ENCODE data around the gene MSMP.

MSMP gene

GRCh38 chr9:35729700-35730485, 24.2 kb downstream of the MSMP start:
- H3K27me3 Mint-ChIP-seq: no peaks in the 10 kb centered on the region
- no peak for DNase-seq
- no peak overlapping the region for H3K4me3 Mint-ChIP-seq
- H3K27ac Mint-ChIP-seq: peak overlapping the region; percentile 83
- H3K36me3 Mint-ChIP-seq: peaks cover 25 to 32% of the 10 kb centered on the region in 2 donors
- H3K9me3 Mint-ChIP-seq: no peaks in the 10 kb centered on the region
- ATAC-seq (replicated peaks): no peak
- peaks cover 15 to 18% of the 10 kb centered on the region in 2 donors for H3K4me1 Mint-ChIP-seq

GRCh38 chr9:35729101-35729500, 25.0 kb downstream of the MSMP start:
- H3K27ac Mint-ChIP-seq: no peak overlapping the region
- H3K4me3 Mint-ChIP-seq: no peak overlapping the region
- DNase-seq (no peak), ATAC-seq (replicated peaks) (no peak)
- H3K4me1 Mint-ChIP-seq: peaks cover 11 to 23% of the 10 kb centered on the region in 2 donors
- H3K36me3 Mint-ChIP-seq: peaks cover 30 to 38% of the 10 kb centered on the region in 2 donors
- H3K9me3 Mint-ChIP-seq: no peaks in the 10 kb centered on the region
- no peaks in the 10 kb centered on the region for H3K27me3 Mint-ChIP-seq

- Mint-ChIP-seq H3K36me3 (peaks cover 31 to 41% of the 10 kb centered on the region in 2 donors), H3K27ac (no peak overlapping the region)
- peak; percentile 28 for DNase-seq
These were observed 25.8 kb downstream of the MSMP start for GRCh38 chr9:35728041-35728971.

GRCh38 chr9:35727676-35728040, 26.4 kb downstream of the MSMP start:
- no peak for ATAC-seq (replicated peaks)
- no peak overlapping the region for H3K27ac Mint-ChIP-seq
- no peak overlapping the region for H3K4me3 Mint-ChIP-seq
- peaks cover under 1 to 18% of the 10 kb centered on the region in 2 donors for H3K4me1 Mint-ChIP-seq
- H3K27me3 Mint-ChIP-seq: no peaks in the 10 kb centered on the region
- H3K9me3 Mint-ChIP-seq: no peaks in the 10 kb centered on the region
- no peak for DNase-seq
- peaks cover 31 to 41% of the 10 kb centered on the region in 2 donors for H3K36me3 Mint-ChIP-seq

More at GRCh38 chr9:35728041-35728971, 25.8 kb downstream of the MSMP start:
- H3K4me1 Mint-ChIP-seq: peaks cover 7 to 23% of the 10 kb centered on the region in 2 donors
- no peaks in the 10 kb centered on the region for H3K27me3 Mint-ChIP-seq
- H3K9me3 Mint-ChIP-seq: no peaks in the 10 kb centered on the region
- H3K4me3 Mint-ChIP-seq: no peak overlapping the region
- ATAC-seq (replicated peaks): no peak

- ATAC-seq (replicated peaks): peak; percentile 73 to 74
These were observed 27.1 kb downstream of the MSMP start for GRCh38 chr9:35726931-35727330.

GRCh38 chr9:35725362-35725761, 28.7 kb downstream of the MSMP start:
- Mint-ChIP-seq H3K27ac (no peak overlapping the region), H3K27me3 (no peaks in the 10 kb centered on the region), H3K9me3 (no peaks in the 10 kb centered on the region), H3K36me3 (peaks cover 39 to 54% of the 10 kb centered on the region in 2 donors), H3K4me1 (peaks cover under 1 to 17% of the 10 kb centered on the region in 2 donors), H3K4me3 (no peak overlapping the region)
- DNase-seq: no peak
- ATAC-seq (replicated peaks): no peak

More at GRCh38 chr9:35726931-35727330, 27.1 kb downstream of the MSMP start:
- Mint-ChIP-seq H3K36me3 (peaks cover 31 to 48% of the 10 kb centered on the region in 2 donors), H3K27ac (no peak overlapping the region), H3K27me3 (no peaks in the 10 kb centered on the region), H3K4me3 (peak overlapping the region in 1 of 2 donors; percentile 66), H3K9me3 (no peaks in the 10 kb centered on the region), H3K4me1 (peaks cover 0 to 18% of the 10 kb centered on the region in 2 donors)
- peak; percentile 44 for DNase-seq

- no peak overlapping the region for H3K27ac Mint-ChIP-seq
- no peak for ATAC-seq (replicated peaks)
- H3K36me3 Mint-ChIP-seq: peaks cover 45 to 69% of the 10 kb centered on the region in 2 donors
These were observed 30.2 kb downstream of the MSMP start for GRCh38 chr9:35723908-35724307.

GRCh38 chr9:35723426-35723825, 30.6 kb downstream of the MSMP start:
- DNase-seq: no peak
- Mint-ChIP-seq H3K4me1 (peaks cover 20 to 32% of the 10 kb centered on the region in 2 donors), H3K4me3 (no peak overlapping the region), H3K36me3 (peaks cover 49 to 72% of the 10 kb centered on the region in 2 donors), H3K9me3 (no peaks in the 10 kb centered on the region), H3K27me3 (no peaks in the 10 kb centered on the region), H3K27ac (no peak overlapping the region)
- no peak for ATAC-seq (replicated peaks)

More at GRCh38 chr9:35723908-35724307, 30.2 kb downstream of the MSMP start:
- Mint-ChIP-seq H3K4me3 (no peak overlapping the region), H3K27me3 (no peaks in the 10 kb centered on the region), H3K4me1 (peaks cover 15 to 31% of the 10 kb centered on the region in 2 donors), H3K9me3 (no peaks in the 10 kb centered on the region)
- DNase-seq: no peak

- H3K27me3 Mint-ChIP-seq: no peaks in the 10 kb centered on the region
- peak overlapping the region; percentile 93 for H3K27ac Mint-ChIP-seq
- DNase-seq (no peak), ATAC-seq (replicated peaks) (no peak)
- H3K9me3 Mint-ChIP-seq: no peaks in the 10 kb centered on the region
- H3K4me1 Mint-ChIP-seq: peaks cover 26 to 40% of the 10 kb centered on the region in 2 donors
- peaks cover 67 to 87% of the 10 kb centered on the region in 2 donors for H3K36me3 Mint-ChIP-seq
- no peak overlapping the region for H3K4me3 Mint-ChIP-seq
These were observed 34.5 kb downstream of the MSMP start for GRCh38 chr9:35719546-35719945.

GRCh38 chr9:35718721-35719511, 35.2 kb downstream of the MSMP start:
- ATAC-seq (replicated peaks) (peak; percentile 99), DNase-seq (peak; percentile 79)
- peaks cover 70 to 90% of the 10 kb centered on the region in 2 donors for H3K36me3 Mint-ChIP-seq
- H3K4me3 Mint-ChIP-seq: peak overlapping the region in 1 of 2 donors; percentile 68
- peak overlapping the region; percentile 93 for H3K27ac Mint-ChIP-seq
- H3K27me3 Mint-ChIP-seq: no peaks in the 10 kb centered on the region
- no peaks in the 10 kb centered on the region for H3K9me3 Mint-ChIP-seq
- peaks cover 24 to 40% of the 10 kb centered on the region in 2 donors for H3K4me1 Mint-ChIP-seq

GRCh38 chr9:35717132-35717870, 36.8 kb downstream of the MSMP start:
- no peak for ATAC-seq (replicated peaks)
- Mint-ChIP-seq H3K27me3 (no peaks in the 10 kb centered on the region), H3K9me3 (no peaks in the 10 kb centered on the region), H3K4me1 (peaks cover 31 to 47% of the 10 kb centered on the region in 2 donors), H3K27ac (peak overlapping the region; percentile 43), H3K36me3 (peaks cover 72 to 89% of the 10 kb centered on the region in 2 donors), H3K4me3 (no peak overlapping the region)
- DNase-seq: no peak

GRCh38 chr9:35716230-35716629, 37.8 kb downstream of the MSMP start:
- ATAC-seq (replicated peaks) (no peak), DNase-seq (no peak)
- Mint-ChIP-seq H3K4me3 (no peak overlapping the region), H3K36me3 (peaks cover 72 to 88% of the 10 kb centered on the region in 2 donors), H3K4me1 (peaks cover 26 to 57% of the 10 kb centered on the region in 2 donors), H3K27me3 (no peaks in the 10 kb centered on the region), H3K9me3 (no peaks in the 10 kb centered on the region), H3K27ac (no peak overlapping the region)

GRCh38 chr9:35714579-35715252, 39.4 kb downstream of the MSMP start:
- peaks cover 20 to 50% of the 10 kb centered on the region in 2 donors for H3K4me1 Mint-ChIP-seq
- H3K36me3 Mint-ChIP-seq: peaks cover 76 to 86% of the 10 kb centered on the region in 2 donors
- H3K27me3 Mint-ChIP-seq: no peaks in the 10 kb centered on the region
- DNase-seq (no peak), ATAC-seq (replicated peaks) (no peak)
- H3K9me3 Mint-ChIP-seq: no peaks in the 10 kb centered on the region
- H3K27ac Mint-ChIP-seq: peak overlapping the region; percentile 27
- H3K4me3 Mint-ChIP-seq: no peak overlapping the region
